Cardiac fibroblast (primary cell): ENCODE data around the gene DNMT3L.
"Not testable (repeated sequence)": the region's sequence is repeated elsewhere in the genome, so short reads cannot be mapped to it uniquely, and the experiment has no call there.

Source experiments
- DNase-seq, 2 donors: peaks; one replicate each; pipeline versions ENCODE4 v3.0.0 to v3.0.0-alpha.2; 2010; ENCODE audit warnings: low read depth in 2 of 2
- H3K4me3 ChIP-seq, 2 donors: replicated peaks in 1 of 2; 1 replicate in 1 of 2; 2 replicates in 1 of 2; pipeline ENCODE4 v1.5.1; 2011; ENCODE audit warnings: low read depth in 2 of 2, low read length in 2 of 2, mild to moderate bottlenecking in 2 of 2, moderate library complexity in 1 of 2
- CTCF ChIP-seq: IDR thresholded peaks from one replicate; pipeline ENCODE4 v1.5.1; 2011; ENCODE audit warnings: low read depth, mild to moderate bottlenecking, low read length, inconsistent platforms

The DNMT3L gene

GRCh38 chr21:44285138-44285992 lies 23.7 kb upstream of the DNMT3L start, which contains the start of gene AIRE:
AIRE (plus strand) TSS chr21:44285876; CDS start chr21:44286007, 131 bp downstream.
- DNase-seq = no peak
- H3K4me3 ChIP-seq = peak within 1 kb of the TSS in 1 of 2 donors; percentile 11

GRCh38 chr21:44283948-44284347 lies 22.3 kb upstream of the DNMT3L start:
- H3K4me3 ChIP-seq = no peak overlapping the region
- no peak for DNase-seq
- TF ChIP-seq CTCF = no peak

More at GRCh38 chr21:44285138-44285992, 23.7 kb upstream of the DNMT3L start, which contains the start of gene AIRE:
- TF ChIP-seq CTCF = no peak

- not testable (repeated sequence) for DNase-seq, H3K4me3 ChIP-seq
Observed at GRCh38 chr21:44283211-44283785, 21.6 kb upstream of the DNMT3L start.

- no peak for TF ChIP-seq CTCF
- no peak overlapping the region for H3K4me3 ChIP-seq
- no peak for DNase-seq
Observed at GRCh38 chr21:44282370-44282769, 20.7 kb upstream of the DNMT3L start.

GRCh38 chr21:44281801-44282200 lies 20.1 kb upstream of the DNMT3L start:
- DNase-seq = no peak
- TF ChIP-seq CTCF = no peak
- H3K4me3 ChIP-seq = no peak overlapping the region

- TF ChIP-seq CTCF = no peak
Observed at GRCh38 chr21:44279354-44280260, 17.9 kb upstream of the DNMT3L start.

GRCh38 chr21:44275041-44275440 lies 13.3 kb upstream of the DNMT3L start:
- H3K4me3 ChIP-seq = no peak overlapping the region
- no peak for DNase-seq
- TF ChIP-seq CTCF = no peak

More at GRCh38 chr21:44279354-44280260, 17.9 kb upstream of the DNMT3L start:
- no peak for DNase-seq
- H3K4me3 ChIP-seq = no peak overlapping the region
